T-cell (primary cell): ENCODE measurements around the gene MRPL51. TPM values are rescaled to one million over a fixed set of nuclear protein-coding genes. Genes with fewer than 3 reads are reported as not detected.
"Not testable (repeated sequence)": the region's sequence is repeated elsewhere in the genome, so short reads cannot be mapped to it uniquely, and the experiment has no call there.

Experiments
- ATAC-seq, 4 experiments: fragments of 200-7000 bp in 3 of 4; fragments of 150-1000 bp in 1 of 4; cut with Tn5 transposase; replicated peaks in 1 of 4; 1 replicate in 3 of 4; 2 replicates in 1 of 4; pipeline ENCODE4 v1.10.0; 2021; ENCODE audit warnings: moderate library complexity in 3 of 4, mild to moderate bottlenecking in 2 of 4, moderate number of reproducible peaks in 1 of 4
- CTCF ChIA-PET, 2 donors: fragments of 300-600 bp; sonication (Branson Sonifier 250); formaldehyde crosslinking; loops; one replicate each; lab custom pipeline; 2022; ENCODE audit warnings: antibody characterized with exemption in 2 of 2; lab: Charles Lee
- POLR2A ChIA-PET, 2 donors: fragments of 300-600 bp; sonication (Branson Sonifier 250); formaldehyde crosslinking; loops; one replicate each; lab custom pipeline; 2022; ENCODE audit warnings: antibody characterized with exemption in 2 of 2; lab: Charles Lee
- DNase-seq, 35 experiments: peaks; one replicate each; pipeline versions ENCODE4 v3.0.0 to v3.0.0-alpha.2; 2013 to 2023
- H3K27ac ChIP-seq: one replicate; pipeline ENCODE4 v1.5.1; 2013; ENCODE audit warnings: low read length
- H3K27me3 ChIP-seq, 2 experiments: replicated peaks in 1 of 2; 1 replicate in 1 of 2; 2 replicates in 1 of 2; pipeline versions ENCODE4 v1.6.1 to v1.7.0; 2013; ENCODE audit warnings: low read length in 1 of 2, mixed read lengths in 1 of 2; ENCODE audit not compliant: control insufficient read depth in 2 of 2, insufficient read depth in 2 of 2; ENCODE audit errors: extremely low read depth in 1 of 2
- H3K36me3 ChIP-seq, 2 donors: 1 replicate in 1 of 2; 2 replicates in 1 of 2; pipeline versions ENCODE4 v1.6.1 to v1.7.0; 2013; ENCODE audit warnings: low read length in 1 of 2; ENCODE audit not compliant: control insufficient read depth in 2 of 2, insufficient read depth in 1 of 2; ENCODE audit errors: extremely low read depth in 1 of 2
- H3K4me1 ChIP-seq, 2 experiments: 1 replicate in 1 of 2; 2 replicates in 1 of 2; pipeline versions ENCODE4 v1.6.1 to v1.7.0; 2013; ENCODE audit warnings: low read length in 2 of 2, mixed read lengths in 1 of 2; ENCODE audit not compliant: insufficient read depth in 2 of 2, control insufficient read depth in 1 of 2; ENCODE audit errors: extremely low read depth in 1 of 2
- H3K4me3 ChIP-seq, 2 donors: 1 replicate in 1 of 2; 2 replicates in 1 of 2; pipeline versions ENCODE4 v1.5.1 to v1.7.0; 2013; ENCODE audit warnings: mild to moderate bottlenecking in 2 of 2, low read length in 1 of 2, moderate library complexity in 1 of 2; ENCODE audit not compliant: control insufficient read depth in 1 of 2; ENCODE audit errors: extremely low read depth in 1 of 2
- H3K9me3 ChIP-seq: 2 replicates; pipeline ENCODE4 v1.7.0; 2013
- H3K27ac Mint-ChIP-seq, 2 donors: one replicate each; pipeline ENCODE4 v1.8.0; 2020 to 2021; ENCODE audit warnings: mild to moderate bottlenecking in 2 of 2, mixed read lengths in 2 of 2
- H3K27me3 Mint-ChIP-seq, 2 donors: one replicate each; pipeline ENCODE4 v1.8.0; 2021 to 2022; ENCODE audit warnings: mixed read lengths in 2 of 2
- H3K36me3 Mint-ChIP-seq: one replicate; pipeline ENCODE4 v1.8.0; 2021; ENCODE audit warnings: mixed read lengths
- H3K4me1 Mint-ChIP-seq, 3 donors: one replicate each; pipeline ENCODE4 v1.8.0; 2020 to 2022; ENCODE audit warnings: mixed read lengths in 3 of 3, mild to moderate bottlenecking in 1 of 3
- H3K4me3 Mint-ChIP-seq, 3 donors: one replicate each; pipeline ENCODE4 v1.8.0; 2020 to 2022; ENCODE audit warnings: mild to moderate bottlenecking in 3 of 3, mixed read lengths in 3 of 3, moderate library complexity in 3 of 3
- H3K9me3 Mint-ChIP-seq, 3 donors: one replicate each; pipeline ENCODE4 v1.8.0; 2020 to 2022; ENCODE audit warnings: mixed read lengths in 3 of 3
- WGBS: methylation state at CpG from one replicate; pipeline ENCODE4 v1.1.5; 2013; ENCODE audit warnings: missing lambda C conversion rate; ENCODE audit not compliant: insufficient coverage; 5-methylcytosine and 5-hydroxymethylcytosine counted together
- total RNA-seq, 35 experiments: library from RNA in 6 of 35; stranded (reverse) in 6 of 35; fragments of 120-200 nt in 1 of 35; gene quantifications; one replicate each; pipeline versions ENCODE4 v1.2.1 to v1.2.4 and lab custom pipeline; 2013 to 2026

MRPL51 gene
- total RNA-seq, 5 donors from 2014 or later (not counting 1 experiment from before 2014, with no cell fraction given), result 34.3 to 86.6 (median 80.3) TPM

DNA sequence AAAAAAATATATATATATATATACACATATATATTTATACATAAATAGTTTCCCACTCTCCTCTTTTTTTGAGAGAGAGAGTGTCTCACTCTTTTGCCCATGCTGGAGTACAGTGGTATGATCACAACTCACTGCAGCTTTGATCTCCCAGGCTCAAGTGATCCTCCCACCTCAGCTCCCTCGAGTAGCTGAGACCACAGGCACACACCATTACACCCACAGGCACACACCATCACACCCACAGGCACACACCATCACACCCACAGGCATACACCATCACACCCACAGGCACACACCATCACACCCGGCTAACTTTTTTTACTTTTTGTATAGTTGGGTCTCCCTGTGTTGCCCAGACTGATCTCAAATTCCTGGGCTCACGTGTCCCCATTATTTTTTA is 27.1 kb upstream of the MRPL51 start:
- Histone ChIP-seq H3K36me3 (peaks cover 15 to 83% of the 10 kb centered on the region in 2 donors), H3K9me3 (no peaks in the 10 kb centered on the region), H3K4me1 (no peaks in the 10 kb centered on the region), H3K4me3 (no peak overlapping the region), H3K27me3 (no peaks in the 10 kb centered on the region), H3K27ac (no peak overlapping the region)
- no peak for ATAC-seq
- POLR2A ChIA-PET, result interaction anchor here in 1 of 2 donors (0.7 kb wide), 1 partner anchor 19 kb away, joined by 3 read pairs; no protein-coding TSS in a partner anchor
- no peaks in the 10 kb centered on the region for H3K9me3 Mint-ChIP-seq
- no peak for DNase-seq
- no peak overlapping the region for H3K4me3 Mint-ChIP-seq
- CTCF ChIA-PET, result no interaction called here
- H3K4me1 Mint-ChIP-seq, result no peaks in the 10 kb centered on the region
- H3K27ac Mint-ChIP-seq, result peak overlapping the region in 1 of 2 donors; percentile 55
- H3K36me3 Mint-ChIP-seq, result peaks cover 63% of the 10 kb centered on the region
- no peaks in the 10 kb centered on the region for H3K27me3 Mint-ChIP-seq
- WGBS, result no CpG with 5 or more reads among the region's 3 CpGs

DNA sequence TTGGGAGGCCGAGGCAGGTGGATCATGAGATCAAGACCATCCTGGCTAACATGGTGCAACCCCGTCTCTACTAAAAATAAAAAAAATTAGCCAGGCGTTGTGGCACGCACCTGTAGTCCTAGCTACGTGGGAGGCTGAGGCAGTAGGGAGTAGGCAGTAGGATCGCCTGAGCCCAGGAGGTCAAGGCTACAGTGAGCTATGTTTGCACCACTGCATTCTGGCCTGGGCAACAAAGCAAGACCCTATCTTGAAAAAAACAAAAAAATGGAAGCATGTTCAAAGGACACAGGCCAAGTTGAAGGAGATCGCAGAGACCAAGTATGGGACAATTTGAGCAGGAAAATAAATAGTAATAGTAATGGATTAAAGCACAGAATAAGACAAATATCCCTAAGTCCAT is 15.0 kb upstream of the MRPL51 start:
- Mint-ChIP-seq H3K9me3 (no peaks in the 10 kb centered on the region), H3K4me3 (no peak overlapping the region), H3K36me3 (peaks cover 42% of the 10 kb centered on the region), H3K27me3 (no peaks in the 10 kb centered on the region), H3K4me1 (peaks cover 5 to 7% (median 5%) of the 10 kb centered on the region in 3 donors), H3K27ac (no peak overlapping the region)
- DNase-seq (no peak), ATAC-seq (no peak)
- Histone ChIP-seq H3K4me3 (no peak overlapping the region), H3K27me3 (no peaks in the 10 kb centered on the region), H3K27ac (no peak overlapping the region), H3K36me3 (peaks cover 13 to 53% of the 10 kb centered on the region in 2 donors), H3K9me3 (no peaks in the 10 kb centered on the region), H3K4me1 (no peaks in the 10 kb centered on the region)
- 96% methylated on average over 5 of the region's 7 CpGs for WGBS
- ChIA-PET POLR2A (no interaction called here), CTCF (interaction anchor here in 1 of 2 donors (0.6 kb wide), 1 partner anchor 56 kb away, joined by 3 read pairs; no protein-coding TSS in a partner anchor)

DNA sequence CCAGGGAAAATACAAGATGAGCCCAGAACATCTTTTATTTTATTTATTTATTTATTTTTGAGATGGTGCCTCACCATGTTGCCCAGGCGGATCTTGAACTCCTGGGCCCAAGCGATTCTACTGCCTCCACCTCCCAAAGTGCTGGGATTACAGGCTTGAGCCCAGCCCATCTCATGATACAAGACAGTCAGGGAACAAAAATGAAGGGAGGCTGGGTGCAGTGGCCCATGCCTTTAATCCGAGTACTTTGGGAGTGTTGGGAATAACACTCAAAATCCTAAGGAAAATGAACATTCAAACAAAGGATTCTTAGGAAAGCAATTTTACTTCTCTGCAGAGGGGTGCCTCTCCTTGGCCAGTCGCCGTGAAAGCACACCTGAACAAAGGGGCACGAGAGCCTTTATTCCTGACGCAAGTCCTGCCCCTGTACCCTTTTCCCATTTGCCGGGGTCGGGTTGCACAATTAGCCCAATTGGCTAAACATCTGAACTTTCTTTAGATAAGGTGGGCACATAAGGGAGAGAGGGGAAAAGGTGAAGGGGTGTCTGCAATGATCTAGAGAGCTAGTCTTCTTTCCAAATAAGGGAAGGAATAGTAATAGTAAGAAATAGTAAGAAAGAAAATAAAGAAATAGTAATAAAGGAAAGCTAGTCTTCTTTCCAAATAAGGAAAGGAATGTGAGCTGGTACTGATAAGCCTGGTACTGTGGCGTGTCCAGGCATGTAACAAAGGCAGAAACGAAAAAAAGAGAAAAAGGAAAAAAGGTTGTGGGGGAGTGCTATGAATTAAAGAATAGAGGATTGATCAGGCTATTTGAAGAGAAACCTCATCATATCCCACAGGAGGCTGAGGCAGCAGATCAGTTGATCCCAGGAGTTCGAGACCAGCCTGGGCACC is 14.3 kb upstream of the MRPL51 start:
- ATAC-seq (no peak), DNase-seq (no peak)
- Mint-ChIP-seq H3K36me3 (peaks cover 34% of the 10 kb centered on the region), H3K9me3 (no peaks in the 10 kb centered on the region), H3K27me3 (no peaks in the 10 kb centered on the region), H3K4me1 (peaks cover 5 to 7% (median 5%) of the 10 kb centered on the region in 3 donors), H3K4me3 (no peak overlapping the region), H3K27ac (no peak overlapping the region)
- Histone ChIP-seq H3K4me1 (no peaks in the 10 kb centered on the region), H3K36me3 (peaks cover 13 to 45% of the 10 kb centered on the region in 2 donors), H3K9me3 (no peaks in the 10 kb centered on the region), H3K27me3 (no peaks in the 10 kb centered on the region), H3K27ac (no peak overlapping the region), H3K4me3 (no peak overlapping the region)
- 100% methylated on average over 4 of the region's 12 CpGs for WGBS
- ChIA-PET POLR2A (no interaction called here), CTCF (no interaction called here)

DNA sequence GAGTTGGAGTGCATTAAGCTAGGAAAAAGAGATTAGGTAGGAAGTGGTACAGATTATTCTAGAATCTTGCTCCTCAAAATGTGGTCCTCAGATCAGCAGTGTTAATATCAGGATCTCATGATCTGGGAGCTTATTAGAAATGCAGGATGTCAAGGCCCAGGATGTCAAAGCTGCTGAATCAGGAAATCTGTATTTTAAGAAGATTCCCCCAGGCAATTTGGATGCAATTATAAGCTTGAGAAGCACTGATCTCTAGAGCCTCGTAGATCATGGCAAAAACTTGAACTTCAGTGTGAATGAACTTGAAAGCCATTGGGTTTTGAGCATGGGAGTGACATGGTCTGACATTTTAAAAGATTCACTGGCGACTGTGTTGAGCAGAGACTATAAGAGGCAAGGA is 7.4 kb upstream of the MRPL51 start:
- H3K36me3 Mint-ChIP-seq, result peaks cover 11% of the 10 kb centered on the region
- 100% methylated on average over 2 of the region's 2 CpGs for WGBS
- no peak overlapping the region for H3K4me3 Mint-ChIP-seq
- Histone ChIP-seq H3K4me1 (peaks cover 3 to 12% of the 10 kb centered on the region in 2 experiments), H3K27ac (no peak overlapping the region), H3K9me3 (no peaks in the 10 kb centered on the region), H3K27me3 (no peaks in the 10 kb centered on the region), H3K36me3 (peaks cover 0 to 40% of the 10 kb centered on the region in 2 donors), H3K4me3 (no peak overlapping the region)
- no peak overlapping the region for H3K27ac Mint-ChIP-seq
- ATAC-seq (no peak), DNase-seq (no peak)
- ChIA-PET CTCF (interaction anchor here (0.6 to 0.9 kb wide), 3 partner anchors 34 to 938 kb away, joined by 3 to 15 read pairs (median 6); partner anchors contain the start of gene GAPDH (in 1 of the 2)), POLR2A (interaction anchor here in 1 of 2 donors (0.7 to 0.8 kb wide), 2 partner anchors 17 to 693 kb away, joined by 4 to 6 read pairs; no protein-coding TSS in a partner anchor)
- H3K9me3 Mint-ChIP-seq, result no peaks in the 10 kb centered on the region
- H3K4me1 Mint-ChIP-seq, result peaks cover 7 to 14% (median 12%) of the 10 kb centered on the region in 3 donors
- H3K27me3 Mint-ChIP-seq, result no peaks in the 10 kb centered on the region

- ATAC-seq, DNase-seq, H3K4me3 Mint-ChIP-seq, H3K36me3 Mint-ChIP-seq, H3K9me3 Mint-ChIP-seq, H3K27ac ChIP-seq, H3K9me3 ChIP-seq, H3K4me3 ChIP-seq, H3K27me3 Mint-ChIP-seq, H3K27me3 ChIP-seq: not testable (repeated sequence)
- no CpG with 5 or more reads among the region's 3 CpGs for WGBS
- H3K36me3 ChIP-seq, result peaks cover 0 to 34% of the 10 kb centered on the region in 2 donors
- CTCF ChIA-PET, result interaction anchor here in 1 of 2 donors (1.0 to 1.1 kb wide), 2 partner anchors 32 to 40 kb away, joined by 3 read pairs; no protein-coding TSS in a partner anchor
- H3K4me1 ChIP-seq, result peaks cover 19 to 30% of the 10 kb centered on the region in 2 experiments
- H3K4me1 Mint-ChIP-seq, result peaks cover 33 to 34% (median 33%) of the 10 kb centered on the region in 3 donors
- POLR2A ChIA-PET, result interaction anchor here in 1 of 2 donors (0.6 kb wide), 1 partner anchor 15 kb away, joined by 8 read pairs; no protein-coding TSS in a partner anchor
- peak overlapping the region; percentile 76 to 83 for H3K27ac Mint-ChIP-seq
These were observed 4.2 kb upstream of the MRPL51 start for GRCh38 chr12:6497291-6497690.

- no peaks in the 10 kb centered on the region for H3K27me3 ChIP-seq
- H3K9me3 ChIP-seq, result no peaks in the 10 kb centered on the region
- peak overlapping the region; percentile 15 to 99 for H3K4me3 ChIP-seq
- DNase-seq (no peak), ATAC-seq (no peak)
- Mint-ChIP-seq H3K27me3 (no peaks in the 10 kb centered on the region), H3K27ac (peak overlapping the region; percentile 91 to 98), H3K4me3 (peak overlapping the region; percentile 93 to 97 (median 93)), H3K4me1 (peaks cover 37 to 40% (median 40%) of the 10 kb centered on the region in 3 donors), H3K9me3 (no peaks in the 10 kb centered on the region), H3K36me3 (peaks cover 17% of the 10 kb centered on the region)
- peaks cover 0 to 42% of the 10 kb centered on the region in 2 donors for H3K36me3 ChIP-seq
- H3K27ac ChIP-seq, result peak overlapping the region; percentile 43
- POLR2A ChIA-PET, result interaction anchor here in 1 of 2 donors (1.0 kb wide), 1 partner anchor 15 kb away, joined by 4 read pairs; no protein-coding TSS in a partner anchor
- CTCF ChIA-PET, result interaction anchor here (0.6 to 1.6 kb wide), 9 partner anchors 24 to 258 kb away, joined by 3 to 7 read pairs (median 4); partner anchors contain the start of genes GAPDH (in 1 of the 2), MLF2 (in 1 of the 2) and VAMP1 (in 1 of the 2)
- no CpG with 5 or more reads among the region's 1 CpG for WGBS
- H3K4me1 ChIP-seq, result peaks cover 21 to 33% of the 10 kb centered on the region in 2 experiments
These were observed 1.9 kb upstream of the MRPL51 start for GRCh38 chr12:6494968-6495367.
